Subcutaneous abdominal adipose tissue (tissue), 5 donors: ENCODE data around the gene CHRM2.

Experiments
- H3K27ac ChIP-seq: one replicate; pipeline ENCODE4 v1.7.0; 2013; ENCODE audit warnings: low read depth, mild to moderate bottlenecking, inconsistent platforms, low read length, moderate library complexity
- H3K27me3 ChIP-seq, 5 donors: one replicate each; pipeline ENCODE4 v1.7.0; 2013; ENCODE audit warnings: low read length in 5 of 5, inconsistent platforms in 1 of 5; ENCODE audit not compliant: control insufficient read depth in 5 of 5, insufficient read depth in 4 of 5
- H3K36me3 ChIP-seq, 5 donors: one replicate each; pipeline ENCODE4 v1.7.0; 2013; ENCODE audit warnings: low read length in 5 of 5; ENCODE audit not compliant: control insufficient read depth in 5 of 5, insufficient read depth in 5 of 5
- H3K4me1 ChIP-seq, 5 donors: one replicate each; pipeline ENCODE4 v1.7.0; 2013; ENCODE audit warnings: low read length in 5 of 5, mild to moderate bottlenecking in 3 of 5, moderate library complexity in 1 of 5; ENCODE audit not compliant: control insufficient read depth in 5 of 5, insufficient read depth in 5 of 5
- H3K4me3 ChIP-seq, 5 donors: one replicate each; pipeline ENCODE4 v1.7.0; 2013; ENCODE audit warnings: low read length in 5 of 5, low read depth in 1 of 5
- H3K9ac ChIP-seq, 5 donors: one replicate each; pipeline ENCODE4 v1.7.0; 2013; ENCODE audit warnings: low read length in 5 of 5, mild to moderate bottlenecking in 4 of 5, moderate library complexity in 3 of 5
- H3K9me3 ChIP-seq, 5 donors: one replicate each; pipeline ENCODE4 v1.7.0; 2013; ENCODE audit warnings: low read length in 5 of 5; ENCODE audit not compliant: control insufficient read depth in 5 of 5
- donor health status: healthy.
- donor health status: healthy.
- donor health status: healthy.
- donor health status: healthy.
- donor health status: healthy.

Gene CHRM2

GRCh38 chr7:136891850-136892249, 23.4 kb downstream of the CHRM2 start:
- Histone ChIP-seq H3K27me3 (no peaks in the 10 kb centered on the region), H3K4me1 (no peaks in the 10 kb centered on the region), H3K27ac (no peak overlapping the region), H3K4me3 (no peak overlapping the region), H3K9me3 (no peaks in the 10 kb centered on the region), H3K36me3 (no peaks in the 10 kb centered on the region), H3K9ac (no peak overlapping the region)

GRCh38 chr7:136894789-136895188, 26.3 kb downstream of the CHRM2 start:
- H3K27me3 ChIP-seq = no peaks in the 10 kb centered on the region
- no peaks in the 10 kb centered on the region for H3K9me3 ChIP-seq
- no peak overlapping the region for H3K4me3 ChIP-seq
- H3K4me1 ChIP-seq = no peaks in the 10 kb centered on the region
- no peak overlapping the region for H3K27ac ChIP-seq
- H3K9ac ChIP-seq = no peak overlapping the region
- H3K36me3 ChIP-seq = no peaks in the 10 kb centered on the region

GRCh38 chr7:136897676-136898075, 29.2 kb downstream of the CHRM2 start:
- Histone ChIP-seq H3K9ac (no peak overlapping the region), H3K4me1 (no peaks in the 10 kb centered on the region), H3K27ac (no peak overlapping the region), H3K9me3 (no peaks in the 10 kb centered on the region), H3K27me3 (no peaks in the 10 kb centered on the region), H3K36me3 (no peaks in the 10 kb centered on the region), H3K4me3 (no peak overlapping the region)

- H3K4me1 ChIP-seq = no peaks in the 10 kb centered on the region
- no peak overlapping the region for H3K27ac ChIP-seq
- H3K9me3 ChIP-seq = no peaks in the 10 kb centered on the region
Observed at GRCh38 chr7:136900005-136900404, 31.6 kb downstream of the CHRM2 start.

GRCh38 chr7:136910771-136911170, 42.3 kb downstream of the CHRM2 start:
- Histone ChIP-seq H3K36me3 (no peaks in the 10 kb centered on the region), H3K9ac (no peak overlapping the region), H3K27ac (no peak overlapping the region), H3K27me3 (no peaks in the 10 kb centered on the region), H3K9me3 (no peaks in the 10 kb centered on the region), H3K4me3 (no peak overlapping the region), H3K4me1 (no peaks in the 10 kb centered on the region)

More at GRCh38 chr7:136900005-136900404, 31.6 kb downstream of the CHRM2 start:
- no peaks in the 10 kb centered on the region for H3K27me3 ChIP-seq
- H3K9ac ChIP-seq = no peak overlapping the region
- no peak overlapping the region for H3K4me3 ChIP-seq
- H3K36me3 ChIP-seq = no peaks in the 10 kb centered on the region

- Histone ChIP-seq H3K9me3 (no peaks in the 10 kb centered on the region), H3K9ac (no peak overlapping the region), H3K27ac (no peak overlapping the region), H3K4me1 (no peaks in the 10 kb centered on the region), H3K4me3 (no peak overlapping the region), H3K36me3 (no peaks in the 10 kb centered on the region), H3K27me3 (no peaks in the 10 kb centered on the region)
Observed at GRCh38 chr7:136911344-136911743, 42.9 kb downstream of the CHRM2 start.

GRCh38 chr7:136912339-136912738, 43.9 kb downstream of the CHRM2 start:
- H3K27ac ChIP-seq = no peak overlapping the region
- no peak overlapping the region for H3K4me3 ChIP-seq
- H3K27me3 ChIP-seq = no peaks in the 10 kb centered on the region
- H3K4me1 ChIP-seq = no peaks in the 10 kb centered on the region
- no peak overlapping the region for H3K9ac ChIP-seq
- no peaks in the 10 kb centered on the region for H3K9me3 ChIP-seq
- H3K36me3 ChIP-seq = no peaks in the 10 kb centered on the region

GRCh38 chr7:136914016-136914415, 45.6 kb downstream of the CHRM2 start:
- no peaks in the 10 kb centered on the region for H3K36me3 ChIP-seq
- no peak overlapping the region for H3K4me3 ChIP-seq
- no peaks in the 10 kb centered on the region for H3K27me3 ChIP-seq
- H3K9ac ChIP-seq = no peak overlapping the region
- no peaks in the 10 kb centered on the region for H3K9me3 ChIP-seq
- no peaks in the 10 kb centered on the region for H3K4me1 ChIP-seq
- H3K27ac ChIP-seq = no peak overlapping the region

- no peak overlapping the region for H3K4me3 ChIP-seq
- no peaks in the 10 kb centered on the region for H3K4me1 ChIP-seq
- no peaks in the 10 kb centered on the region for H3K9me3 ChIP-seq
- no peak overlapping the region for H3K27ac ChIP-seq
- no peak overlapping the region for H3K9ac ChIP-seq
- H3K36me3 ChIP-seq = no peaks in the 10 kb centered on the region
- no peaks in the 10 kb centered on the region for H3K27me3 ChIP-seq
Observed at GRCh38 chr7:136919820-136920219, 51.4 kb downstream of the CHRM2 start.

- Histone ChIP-seq H3K4me3 (no peak overlapping the region), H3K27me3 (no peaks in the 10 kb centered on the region), H3K9ac (no peak overlapping the region), H3K9me3 (no peaks in the 10 kb centered on the region), H3K4me1 (peaks cover 0 to 2% (median 0%) of the 10 kb centered on the region in 5 donors), H3K36me3 (no peaks in the 10 kb centered on the region), H3K27ac (no peak overlapping the region)
Observed at GRCh38 chr7:136923111-136923667, 54.7 kb downstream of the CHRM2 start.

- Histone ChIP-seq H3K27me3 (no peaks in the 10 kb centered on the region), H3K9me3 (no peaks in the 10 kb centered on the region), H3K36me3 (no peaks in the 10 kb centered on the region), H3K9ac (no peak overlapping the region), H3K4me3 (no peak overlapping the region), H3K27ac (no peak overlapping the region), H3K4me1 (peaks cover 0 to 2% (median 0%) of the 10 kb centered on the region in 5 donors)
Observed at GRCh38 chr7:136925044-136925443, 56.6 kb downstream of the CHRM2 start.
